SK-N-SH treated with all-trans-retinoic acid at 6 μM for 48 hours (cell line): ENCODE results near the gene ZNF774.

Experiments used
- ATAC-seq: fragments of 200-7000 bp; cut with Tn5 transposase; 3 replicates; pipeline ENCODE4 v1.9.1; 2020; ENCODE audit warnings: mild to moderate bottlenecking, moderate library complexity
- ARNTL ChIP-seq: fragments of 450-650 bp; formaldehyde crosslinking; IDR thresholded peaks from 2 replicates; pipeline ENCODE4 v1.5.0; 2020; ENCODE audit warnings: low read depth, mild to moderate bottlenecking, moderate library complexity, borderline replicate concordance
- BACH2 ChIP-seq: fragments of 250-450 bp; sonication (Bioruptor Pico); IDR thresholded peaks from 2 replicates; pipeline ENCODE4 v1.9.0; 2021; ENCODE audit warnings: mild to moderate bottlenecking, borderline replicate concordance
- CREB5 ChIP-seq: fragments of 250-450 bp; sonication (Bioruptor Pico); IDR thresholded peaks from 2 replicates; pipeline ENCODE4 v1.5.1; 2020; ENCODE audit warnings: low read depth, mild to moderate bottlenecking, moderate library complexity
- CSDC2 ChIP-seq: fragments of 250-450 bp; sonication (Bioruptor Pico); IDR thresholded peaks from 2 replicates; pipeline ENCODE4 v1.5.0; 2020; ENCODE audit warnings: mild to moderate bottlenecking, moderate library complexity
- ESRRG ChIP-seq: fragments of 250-450 bp; sonication (Bioruptor Pico); IDR thresholded peaks from 2 replicates; pipeline ENCODE4 v1.6.1; 2021; ENCODE audit warnings: mild to moderate bottlenecking
- GLIS3 ChIP-seq: fragments of 250-450 bp; sonication (Bioruptor Pico); IDR thresholded peaks from 2 replicates; pipeline ENCODE4 v1.5.0; 2020; ENCODE audit warnings: mild to moderate bottlenecking, moderate library complexity
- ISL1 ChIP-seq: fragments of 250-450 bp; sonication (Bioruptor Pico); IDR thresholded peaks from 2 replicates; pipeline ENCODE4 v2.1.2; 2022; ENCODE audit warnings: mild to moderate bottlenecking, moderate library complexity
- OSR1 ChIP-seq: fragments of 250-450 bp; sonication (Bioruptor Pico); IDR thresholded peaks from 2 replicates; pipeline ENCODE4 v1.8.0; 2022; ENCODE audit warnings: moderate library complexity, mild to moderate bottlenecking, inconsistent platforms
- PATZ1 ChIP-seq: fragments of 250-450 bp; sonication (Bioruptor Pico); IDR thresholded peaks from 2 replicates; pipeline ENCODE4 v1.8.0; 2020; ENCODE audit warnings: mild to moderate bottlenecking, moderate library complexity, borderline replicate concordance
- POU6F1 ChIP-seq: fragments of 250-450 bp; sonication (Bioruptor Pico); IDR thresholded peaks from 2 replicates; pipeline ENCODE4 v1.8.0; 2021; ENCODE audit warnings: low read depth, mild to moderate bottlenecking, moderate library complexity, borderline replicate concordance
- PPARA ChIP-seq: fragments of 250-450 bp; sonication (Bioruptor Pico); IDR thresholded peaks from 2 replicates; pipeline ENCODE4 v1.5.0; 2020; ENCODE audit warnings: mild to moderate bottlenecking, borderline replicate concordance
- RARB ChIP-seq: fragments of 250-450 bp; sonication (Bioruptor Pico); IDR thresholded peaks from 2 replicates; pipeline ENCODE4 v1.8.0; 2021; ENCODE audit warnings: mild to moderate bottlenecking, moderate library complexity
- SNAI2 ChIP-seq: fragments of 250-450 bp; sonication (Bioruptor Pico); IDR thresholded peaks from 2 replicates; pipeline ENCODE4 v1.5.0; 2020; ENCODE audit warnings: mild to moderate bottlenecking, moderate library complexity
- TCF4 ChIP-seq: fragments of 250-450 bp; sonication (Bioruptor Pico); IDR thresholded peaks from 2 replicates; pipeline ENCODE4 v1.8.0; 2021; ENCODE audit warnings: mild to moderate bottlenecking, moderate library complexity, borderline replicate concordance
- TOX ChIP-seq: fragments of 250-450 bp; sonication (Bioruptor Pico); IDR thresholded peaks from 2 replicates; pipeline ENCODE4 v1.8.0; 2021; ENCODE audit warnings: mild to moderate bottlenecking, moderate library complexity, borderline replicate concordance
- TSHZ2 ChIP-seq: fragments of 250-450 bp; sonication (Bioruptor Pico); IDR thresholded peaks from 2 replicates; pipeline ENCODE4 v1.5.0; 2020; ENCODE audit warnings: mild to moderate bottlenecking, moderate library complexity
- ZC3H10 ChIP-seq: fragments of 250-450 bp; sonication (Bioruptor Pico); IDR thresholded peaks from 2 replicates; pipeline ENCODE4 v1.5.1; 2021; ENCODE audit warnings: mild to moderate bottlenecking, moderate library complexity
- ZFP3 ChIP-seq: fragments of 250-450 bp; sonication (Bioruptor Pico); IDR thresholded peaks from 2 replicates; pipeline ENCODE4 v1.5.0; 2020; ENCODE audit warnings: mild to moderate bottlenecking, moderate library complexity
- ZFP30 ChIP-seq: fragments of 450-650 bp; formaldehyde crosslinking; IDR thresholded peaks from 2 replicates; pipeline ENCODE4 v1.5.0; 2022; ENCODE audit warnings: mild to moderate bottlenecking, moderate library complexity
- ZNF565 ChIP-seq: fragments of 450-650 bp; formaldehyde crosslinking; conservative IDR thresholded peaks from 2 replicates; pipeline ENCODE4 v1.5.0; 2020; ENCODE audit warnings: low read depth, mild to moderate bottlenecking, moderate library complexity
- ZNF70 ChIP-seq: fragments of 450-650 bp; formaldehyde crosslinking; IDR thresholded peaks from 2 replicates; pipeline ENCODE4 v1.5.0; 2020; ENCODE audit warnings: mild to moderate bottlenecking, moderate library complexity
- ZNF8 ChIP-seq: fragments of 450-650 bp; formaldehyde crosslinking; IDR thresholded peaks from 2 replicates; pipeline ENCODE4 v1.5.0; 2020; ENCODE audit warnings: mild to moderate bottlenecking, moderate library complexity

ZNF774 gene

GRCh38 chr15:90401495-90401894 lies 49.4 kb downstream of the ZNF774 start:
- ATAC-seq: no peak

GRCh38 chr15:90402223-90402622 lies 50.1 kb downstream of the ZNF774 start:
- peak; percentile 86 for ATAC-seq

More at GRCh38 chr15:90401495-90401894, 49.4 kb downstream of the ZNF774 start:
- TF ChIP-seq PATZ1 (CRISPR knock-in tag) (no peak), ESRRG (CRISPR knock-in tag) (no peak), RARB (CRISPR knock-in tag) (no peak), ISL1 (CRISPR knock-in tag) (no peak; the same call in 1 of the 2 replicates), ZNF565 (CRISPR knock-in tag) (no peak), BACH2 (CRISPR knock-in tag) (no peak), TCF4 (no peak), GLIS3 (no peak), ZC3H10 (CRISPR knock-in tag) (no peak), SNAI2 (CRISPR knock-in tag) (no peak), ZNF70 (CRISPR knock-in tag) (no peak), PPARA (no peak), ZNF8 (no peak), ARNTL (no peak), TOX (CRISPR knock-in tag) (no peak), CSDC2 (CRISPR knock-in tag) (no peak), OSR1 (no peak), TSHZ2 (CRISPR knock-in tag) (no peak), POU6F1 (no peak)

GRCh38 chr15:90402767-90403166 lies 50.7 kb downstream of the ZNF774 start:
- no peak for ATAC-seq
- no peak for TF ChIP-seq ISL1 (CRISPR knock-in tag)
- TF ChIP-seq ZFP3 (CRISPR knock-in tag): no peak
- no peak for TF ChIP-seq ARNTL
- TF ChIP-seq ZC3H10 (CRISPR knock-in tag): no peak
- no peak for TF ChIP-seq PPARA
- no peak for TF ChIP-seq GLIS3
- no peak for TF ChIP-seq CSDC2 (CRISPR knock-in tag)
- no peak for TF ChIP-seq POU6F1
- TF ChIP-seq ZFP30 (CRISPR knock-in tag): no peak
- TF ChIP-seq RARB (CRISPR knock-in tag): no peak
- no peak for TF ChIP-seq ZNF8

More at GRCh38 chr15:90402223-90402622, 50.1 kb downstream of the ZNF774 start:
- peak; percentile 78; the same call in 1 of the 2 replicates for TF ChIP-seq CSDC2 (CRISPR knock-in tag)
- TF ChIP-seq ISL1 (CRISPR knock-in tag): peak; percentile 74
- 0 out of 2 replicates have a peak, but pooled peaks have one; percentile 78 for TF ChIP-seq GLIS3
- no peak for TF ChIP-seq ZNF8
- 0 out of 2 replicates have a peak, but pooled peaks have one; percentile 20 for TF ChIP-seq CREB5 (CRISPR knock-in tag)
